Esophagus squamous epithelium (tissue), 5 donors: ENCODE measurements around the gene INTS15. TPM values are rescaled to one million over a fixed set of nuclear protein-coding genes. Genes with fewer than 3 reads are reported as not detected.
A peak's percentile ranks its signal among the peaks of the same experiment; 100 is the strongest.
"Not testable (repeated sequence)": the region's sequence is repeated elsewhere in the genome, so short reads cannot be mapped to it uniquely, and the experiment has no call there.

ENCODE experiments used
- DNase-seq: peaks from one replicate; lab custom pipeline; 2025; lab: John Stamatoyannopoulos, UW
- H3K27ac ChIP-seq, 4 donors: fragments of 200-600 bp; sonication (generic); one replicate each; pipeline ENCODE4 v1.5.1; 2016 to 2019; ENCODE audit warnings: mild to moderate bottlenecking in 1 of 4
- H3K27me3 ChIP-seq, 4 donors: fragments of 200-600 bp; sonication (generic); 1 replicate in 3 of 4; 2 replicates in 1 of 4; pipeline versions ENCODE4 v1.5.1 to v1.6.0; 2017 to 2021; ENCODE audit warnings: antibody characterized with exemption in 1 of 4
- H3K36me3 ChIP-seq, 3 donors: fragments of 200-600 bp; sonication (generic); one replicate each; pipeline ENCODE4 v1.5.1; 2016 to 2019
- H3K4me1 ChIP-seq, 3 donors: fragments of 200-600 bp; sonication (generic); one replicate each; pipeline ENCODE4 v1.5.1; 2017 to 2019
- H3K4me3 ChIP-seq, 4 donors: fragments of 200-600 bp; sonication (generic); 1 replicate in 3 of 4; 2 replicates in 1 of 4; pipeline ENCODE4 v1.5.1; 2016 to 2019; ENCODE audit warnings: mild to moderate bottlenecking in 2 of 4, moderate library complexity in 1 of 4
- H3K9me3 ChIP-seq, 3 donors: fragments of 200-600 bp; sonication (generic); one replicate each; pipeline ENCODE4 v1.5.1; 2016 to 2019
- CTCF ChIP-seq, 6 experiments: fragments of 450-650 bp in 4 of 6; fragments of 200-600 bp in 2 of 6; sonication (generic) in 2 of 6; IDR thresholded peaks; one replicate each; pipeline ENCODE4 v1.5.1; 2016 to 2019; ENCODE audit warnings: antibody characterized with exemption in 6 of 6, mild to moderate bottlenecking in 4 of 6, moderate library complexity in 4 of 6
- POLR2A ChIP-seq, 4 donors: fragments of 450-650 bp; IDR thresholded peaks; one replicate each; pipeline ENCODE4 v1.6.1; 2017; ENCODE audit warnings: antibody characterized with exemption in 4 of 4, mild to moderate bottlenecking in 4 of 4, moderate library complexity in 3 of 4
- WGBS, 2 donors: methylation state at CpG; one replicate each; pipeline ENCODE4 v1.1.5; 2018; 5-methylcytosine and 5-hydroxymethylcytosine counted together
- intact Hi-C: fragments of 100-400 bp; cut with DNase I; formaldehyde crosslinking; loops from one replicate; pipeline ENCODE4 v1.15.0; 2022
- total RNA-seq, 4 donors: library from RNA; depleted of rRNA; stranded (reverse); fragments of >200 nt; gene quantifications; one replicate each; pipeline ENCODE4 v1.1.0, GENCODE V29; 2016
- donor health status: DM: yes; HTN: yes; CAD: no.

Gene INTS15
- total RNA-seq, 4 donors from 2014 or later: 9.2 to 21.9 (median 14.8) TPM

- Histone ChIP-seq H3K27ac (peak within 1 kb of the TSS; percentile 91 to 95 (median 92)), H3K9me3 (no peaks in the 10 kb centered on the region), H3K4me3 (peak within 1 kb of the TSS; percentile 72 to 76 (median 76)), H3K4me1 (peaks cover 0 to 19% (median 10%) of the 10 kb centered on the region in 3 donors), H3K27me3 (no peaks in the 10 kb centered on the region), H3K36me3 (peaks cover 7 to 28% (median 10%) of the 10 kb centered on the region in 3 donors)
- intact Hi-C loops: no loop called here
- peak; percentile 25 for DNase-seq
- 14 to 19% methylated on average over 29 to 40 of the region's 51 CpGs for WGBS, 2 donors
- TF ChIP-seq CTCF (IDR thresholded peaks at IDR 0.05) (no peak), POLR2A (IDR thresholded peaks at IDR 0.05) (peak in 3 of 4 donors; percentile 57 to 90 (median 87))
These were observed 12.3 kb upstream of the INTS15 start, which contains the start of gene ZDHHC4 for GRCh38 chr7:6577369-6578113. Gene ZDHHC4 (plus strand): TSS chr7:6577454. CDS start chr7:6580562, 3,108 bp downstream.

- H3K4me1 ChIP-seq: peaks cover 0 to 19% (median 10%) of the 10 kb centered on the region in 3 donors
- 86 to 90% methylated on average over 16 to 18 of the region's 18 CpGs for WGBS, 2 donors
- intact Hi-C loops: no loop called here
These were observed 11.4 kb upstream of the INTS15 start for GRCh38 chr7:6578114-6579084.

GRCh38 chr7:6579446-6579845 is 10.4 kb upstream of the INTS15 start:
- intact Hi-C loops: no loop called here
- H3K4me1 ChIP-seq: peaks cover 0 to 19% (median 10%) of the 10 kb centered on the region in 3 donors
- 50% methylated on average over 3 to 4 of the region's 4 CpGs for WGBS, 2 donors
- H3K27me3 ChIP-seq: no peaks in the 10 kb centered on the region
- H3K9me3 ChIP-seq: no peaks in the 10 kb centered on the region
- no peak overlapping the region for H3K27ac ChIP-seq
- H3K4me3 ChIP-seq: no peak overlapping the region
- peaks cover 7 to 46% (median 18%) of the 10 kb centered on the region in 3 donors for H3K36me3 ChIP-seq
- TF ChIP-seq CTCF (IDR thresholded peaks at IDR 0.05) (peak in 1 of 6 experiments; percentile 35), POLR2A (IDR thresholded peaks at IDR 0.05) (no peak)
- DNase-seq: no peak

More at GRCh38 chr7:6578114-6579084, 11.4 kb upstream of the INTS15 start:
- peak overlapping the region in 2 of 4 donors; percentile 76 for H3K4me3 ChIP-seq
- H3K27me3 ChIP-seq: no peaks in the 10 kb centered on the region
- peaks cover 7 to 36% (median 18%) of the 10 kb centered on the region in 3 donors for H3K36me3 ChIP-seq
- no peak for DNase-seq
- no peak for TF ChIP-seq POLR2A (IDR thresholded peaks at IDR 0.05)
- TF ChIP-seq CTCF (IDR thresholded peaks at IDR 0.05): no peak
- H3K27ac ChIP-seq: peak overlapping the region in 3 of 4 donors; percentile 92 to 95 (median 92)
- H3K9me3 ChIP-seq: no peaks in the 10 kb centered on the region

- WGBS, 2 donors: 95 to 99% methylated on average over 8 of the region's 8 CpGs
- intact Hi-C loops: not testable (repeated sequence)
- peaks cover 2 to 80% (median 23%) of the 10 kb centered on the region in 3 donors for H3K36me3 ChIP-seq
These were observed 3.9 kb upstream of the INTS15 start for GRCh38 chr7:6585746-6586432.

GRCh38 chr7:6588566-6588965 is 1.3 kb upstream of the INTS15 start:
- intact Hi-C loops: no loop called here
- H3K4me3 ChIP-seq: no peak overlapping the region
- H3K36me3 ChIP-seq: peaks cover 0 to 75% (median 17%) of the 10 kb centered on the region in 3 donors
- WGBS, 2 donors: 75 to 83% methylated on average over 8 to 9 of the region's 9 CpGs
- no peaks in the 10 kb centered on the region for H3K27me3 ChIP-seq
- no peak for DNase-seq
- H3K4me1 ChIP-seq: peaks cover 15 to 25% (median 18%) of the 10 kb centered on the region in 3 donors
- H3K27ac ChIP-seq: no peak overlapping the region
- TF ChIP-seq POLR2A (IDR thresholded peaks at IDR 0.05) (no peak), CTCF (IDR thresholded peaks at IDR 0.05) (no peak)
- no peaks in the 10 kb centered on the region for H3K9me3 ChIP-seq

More at GRCh38 chr7:6585746-6586432, 3.9 kb upstream of the INTS15 start:
- not testable (repeated sequence) for H3K27me3 ChIP-seq, H3K9me3 ChIP-seq, H3K4me3 ChIP-seq, DNase-seq, H3K27ac ChIP-seq
- H3K4me1 ChIP-seq: peaks cover 7 to 13% (median 9%) of the 10 kb centered on the region in 3 donors
